Melanocyte of skin (primary cell): ENCODE results near the gene KMT2E. TPM values are rescaled to one million over a fixed set of nuclear protein-coding genes. Genes with fewer than 3 reads are reported as not detected.

Experiments used
- total RNA-seq, 2 donors: library from RNA; depleted of rRNA; stranded (reverse); fragments of >200 nt; gene quantifications; 2 replicates each; pipeline ENCODE4 v1.2.3, GENCODE V29; 2012

Gene KMT2E, protein sequence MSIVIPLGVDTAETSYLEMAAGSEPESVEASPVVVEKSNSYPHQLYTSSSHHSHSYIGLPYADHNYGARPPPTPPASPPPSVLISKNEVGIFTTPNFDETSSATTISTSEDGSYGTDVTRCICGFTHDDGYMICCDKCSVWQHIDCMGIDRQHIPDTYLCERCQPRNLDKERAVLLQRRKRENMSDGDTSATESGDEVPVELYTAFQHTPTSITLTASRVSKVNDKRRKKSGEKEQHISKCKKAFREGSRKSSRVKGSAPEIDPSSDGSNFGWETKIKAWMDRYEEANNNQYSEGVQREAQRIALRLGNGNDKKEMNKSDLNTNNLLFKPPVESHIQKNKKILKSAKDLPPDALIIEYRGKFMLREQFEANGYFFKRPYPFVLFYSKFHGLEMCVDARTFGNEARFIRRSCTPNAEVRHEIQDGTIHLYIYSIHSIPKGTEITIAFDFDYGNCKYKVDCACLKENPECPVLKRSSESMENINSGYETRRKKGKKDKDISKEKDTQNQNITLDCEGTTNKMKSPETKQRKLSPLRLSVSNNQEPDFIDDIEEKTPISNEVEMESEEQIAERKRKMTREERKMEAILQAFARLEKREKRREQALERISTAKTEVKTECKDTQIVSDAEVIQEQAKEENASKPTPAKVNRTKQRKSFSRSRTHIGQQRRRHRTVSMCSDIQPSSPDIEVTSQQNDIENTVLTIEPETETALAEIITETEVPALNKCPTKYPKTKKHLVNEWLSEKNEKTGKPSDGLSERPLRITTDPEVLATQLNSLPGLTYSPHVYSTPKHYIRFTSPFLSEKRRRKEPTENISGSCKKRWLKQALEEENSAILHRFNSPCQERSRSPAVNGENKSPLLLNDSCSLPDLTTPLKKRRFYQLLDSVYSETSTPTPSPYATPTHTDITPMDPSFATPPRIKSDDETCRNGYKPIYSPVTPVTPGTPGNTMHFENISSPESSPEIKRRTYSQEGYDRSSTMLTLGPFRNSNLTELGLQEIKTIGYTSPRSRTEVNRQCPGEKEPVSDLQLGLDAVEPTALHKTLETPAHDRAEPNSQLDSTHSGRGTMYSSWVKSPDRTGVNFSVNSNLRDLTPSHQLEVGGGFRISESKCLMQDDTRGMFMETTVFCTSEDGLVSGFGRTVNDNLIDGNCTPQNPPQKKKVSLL (N-terminal part only)
- 10 to 100 TPM; 70.9 to 80.5 TPM for total RNA-seq

DNA sequence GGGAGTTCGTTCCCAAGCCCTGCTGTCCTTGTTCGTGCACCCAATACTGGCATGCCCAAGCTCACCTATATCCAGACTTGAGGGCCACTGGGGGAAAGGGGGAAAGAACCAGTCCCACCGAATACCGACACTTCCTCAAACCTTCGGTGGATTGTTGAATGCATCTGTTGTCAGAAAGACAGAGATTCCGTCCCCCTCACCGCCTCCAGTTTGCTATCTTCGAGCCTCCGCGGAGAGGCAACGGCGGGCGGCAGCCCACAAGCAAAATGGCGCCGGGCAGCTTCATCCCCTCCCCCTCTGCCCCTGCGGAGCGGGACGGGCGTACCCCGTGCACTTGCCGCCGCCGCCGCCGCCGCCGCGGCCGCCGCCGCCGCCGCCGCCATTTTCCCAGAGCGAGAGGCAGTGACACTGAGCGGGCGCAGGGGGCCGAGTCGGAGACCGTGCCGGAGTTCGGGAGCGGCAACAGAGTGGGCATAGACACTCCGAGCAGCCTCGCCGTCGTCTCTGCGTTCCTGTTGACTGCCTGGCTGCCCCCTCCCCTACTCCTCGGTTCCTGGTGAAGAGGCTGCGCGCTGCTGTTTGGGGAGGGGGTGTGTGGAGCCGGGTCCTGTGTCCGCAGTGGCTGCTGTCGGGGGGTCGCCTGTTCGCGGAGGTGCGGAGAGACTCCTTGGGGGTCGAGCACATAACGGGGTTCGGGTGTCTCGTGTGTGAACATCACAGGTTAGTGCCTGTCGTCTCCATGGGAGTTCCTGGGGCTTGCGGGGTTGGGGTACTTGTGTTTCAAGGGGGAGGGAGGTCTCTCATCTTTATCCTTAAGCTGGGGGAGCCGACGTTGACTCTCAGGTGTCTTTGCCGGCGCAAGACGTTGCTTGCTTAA is at the start of gene KMT2E:
Gene KMT2E (plus strand): TSS at position 390 of the 877 bp plus-strand sequence. CDS start 26,748 bp downstream, outside the sequence.

